ENCODE data around the gene DVL2.
A peak's percentile ranks its signal among the peaks of the same experiment; 100 is the strongest.

DVL2 gene

DNA sequence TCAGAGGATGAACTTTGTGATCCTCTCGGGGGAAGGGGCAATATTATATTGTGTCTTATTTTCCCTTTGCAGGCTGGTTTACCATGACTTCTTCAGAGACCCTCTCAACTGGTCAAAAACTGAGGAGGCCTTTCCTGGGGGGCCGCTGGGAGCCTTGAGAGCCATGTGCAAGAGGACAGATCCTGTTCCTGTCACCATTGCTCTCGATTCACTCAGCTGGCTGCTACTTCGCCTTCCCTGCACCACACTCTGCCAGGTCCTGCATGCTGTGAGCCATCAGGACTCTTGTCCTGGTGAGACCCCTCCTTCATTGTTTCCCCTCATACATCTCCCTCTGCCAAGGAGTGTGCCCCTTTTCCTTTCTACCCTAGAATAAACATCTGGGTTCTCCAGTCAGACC is 20.2 kb upstream of the DVL2 start:
- DNase-seq (ENCODE audit: low read depth) = no peak
- H3K4me3 ChIP-seq (ENCODE audit: low read depth, low read length) = no peak overlapping the region
- TF ChIP-seq, protein P1, sequence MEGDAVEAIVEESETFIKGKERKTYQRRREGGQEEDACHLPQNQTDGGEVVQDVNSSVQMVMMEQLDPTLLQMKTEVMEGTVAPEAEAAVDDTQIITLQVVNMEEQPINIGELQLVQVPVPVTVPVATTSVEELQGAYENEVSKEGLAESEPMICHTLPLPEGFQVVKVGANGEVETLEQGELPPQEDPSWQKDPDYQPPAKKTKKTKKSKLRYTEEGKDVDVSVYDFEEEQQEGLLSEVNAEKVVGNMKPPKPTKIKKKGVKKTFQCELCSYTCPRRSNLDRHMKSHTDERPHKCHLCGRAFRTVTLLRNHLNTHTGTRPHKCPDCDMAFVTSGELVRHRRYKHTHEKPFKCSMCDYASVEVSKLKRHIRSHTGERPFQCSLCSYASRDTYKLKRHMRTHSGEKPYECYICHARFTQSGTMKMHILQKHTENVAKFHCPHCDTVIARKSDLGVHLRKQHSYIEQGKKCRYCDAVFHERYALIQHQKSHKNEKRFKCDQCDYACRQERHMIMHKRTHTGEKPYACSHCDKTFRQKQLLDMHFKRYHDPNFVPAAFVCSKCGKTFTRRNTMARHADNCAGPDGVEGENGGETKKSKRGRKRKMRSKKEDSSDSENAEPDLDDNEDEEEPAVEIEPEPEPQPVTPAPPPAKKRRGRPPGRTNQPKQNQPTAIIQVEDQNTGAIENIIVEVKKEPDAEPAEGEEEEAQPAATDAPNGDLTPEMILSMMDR (IDR thresholded peaks at IDR 0.05; ENCODE audit: insufficient read depth, low read depth, low read length, missing control alignments) = no peak

GRCh38 chr17:7253082-7253481 is 18.8 kb upstream of the DVL2 start:
- TF ChIP-seq, protein P1 (IDR thresholded peaks at IDR 0.05; ENCODE audit: insufficient read depth, low read depth, low read length, missing control alignments) = no peak
- DNase-seq (ENCODE audit: low read depth) = no peak
- peak overlapping the region; percentile 83 for H3K4me3 ChIP-seq (ENCODE audit: low read depth, low read length)

- H3K4me3 ChIP-seq (ENCODE audit: low read depth, low read length) = peak within 1 kb of the TSS; percentile 83
- TF ChIP-seq, protein P1 (IDR thresholded peaks at IDR 0.05; ENCODE audit: insufficient read depth, low read depth, low read length, missing control alignments) = peak; percentile 16
- DNase-seq (ENCODE audit: low read depth) = peak; percentile 96
Observed at GRCh38 chr17:7252176-7253043, 18.1 kb upstream of the DVL2 start, which contains the start of gene ELP5. Gene ELP5 (plus strand): TSS chr17:7252215. CDS start chr17:7252551, 336 bp downstream.

DNA sequence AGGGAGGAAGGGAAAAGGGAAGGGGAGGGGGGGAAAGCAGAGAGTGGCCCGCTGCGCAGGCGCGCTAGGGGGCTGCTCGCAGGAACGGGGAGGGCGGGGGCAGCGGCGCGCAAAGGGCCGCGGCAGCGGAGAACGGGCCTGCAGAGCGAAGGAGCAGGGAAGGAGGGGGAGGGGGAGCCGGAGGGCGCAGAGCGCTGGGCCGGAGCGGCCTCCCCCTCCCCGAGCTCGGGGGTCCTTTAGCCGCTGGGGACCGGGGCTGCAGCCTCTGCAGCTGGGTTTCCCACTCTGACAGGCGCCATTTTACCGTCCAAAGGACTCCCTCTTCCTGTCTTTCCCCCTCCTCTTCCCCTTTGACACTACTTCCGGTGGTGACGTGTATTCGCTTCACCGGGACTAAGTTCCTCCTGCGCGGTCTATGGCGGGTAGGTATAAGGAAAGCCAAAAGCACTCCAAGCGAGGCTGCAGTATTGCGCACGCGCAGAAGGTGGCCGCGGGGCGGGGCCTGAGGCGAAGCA is 17.4 kb upstream of the DVL2 start, which contains the start of gene CTDNEP1:
TSS of gene CTDNEP1 (minus strand) at position 74 of the 515 bp plus-strand sequence. CDS start 438 bp downstream, outside the sequence.
- H3K4me3 ChIP-seq (ENCODE audit: low read depth, low read length) = peak within 1 kb of the TSS; percentile 83
- TF ChIP-seq, protein P1 (IDR thresholded peaks at IDR 0.05; ENCODE audit: insufficient read depth, low read depth, low read length, missing control alignments) = no peak
- peak; percentile 99 for DNase-seq (ENCODE audit: low read depth)

DNA sequence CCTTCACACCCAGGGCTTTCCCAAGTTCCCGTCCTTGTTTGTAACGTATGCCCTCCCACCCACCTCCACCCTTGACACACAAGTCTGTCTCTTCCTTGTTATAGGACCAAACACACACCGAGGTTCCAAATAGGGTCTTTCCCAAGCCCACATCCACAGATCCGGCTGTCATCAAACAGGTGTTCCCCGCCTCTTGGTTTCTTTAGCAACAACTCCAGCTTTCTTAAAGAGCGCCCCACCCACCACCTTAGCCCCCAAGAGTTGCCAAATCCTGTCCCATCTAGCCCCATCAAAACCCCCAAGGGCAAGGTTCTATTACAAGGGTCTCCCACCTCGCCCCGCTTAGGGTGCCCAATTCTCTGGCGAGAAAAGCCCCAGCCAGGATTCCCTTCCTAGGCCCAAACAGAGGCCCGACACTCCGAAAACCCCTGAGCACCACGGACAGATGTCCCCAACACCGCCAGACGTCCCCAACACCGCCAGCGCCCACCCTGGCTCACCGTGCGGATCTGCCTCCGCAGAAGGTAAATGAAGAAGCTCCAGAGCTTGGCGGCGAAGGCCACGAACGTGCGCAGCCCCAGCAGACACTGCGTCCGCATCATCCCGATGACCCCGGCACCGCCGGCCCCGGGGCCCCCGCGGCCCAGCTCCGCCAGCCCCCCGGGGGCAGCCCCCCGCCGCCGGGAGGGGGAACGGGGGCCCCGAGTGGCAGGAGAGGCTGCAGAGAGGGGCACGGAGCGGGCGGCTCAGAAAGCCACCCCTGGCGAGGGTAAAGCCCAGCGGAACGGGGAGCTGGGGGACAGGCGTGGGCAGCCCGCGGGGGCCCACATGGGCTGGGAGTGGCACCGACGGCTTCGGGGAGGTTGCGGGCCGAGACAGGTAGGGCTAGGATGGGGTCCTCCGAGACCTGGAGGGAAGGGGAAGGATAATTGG is 16.6 kb upstream of the DVL2 start:
- peak; percentile 63 for DNase-seq (ENCODE audit: low read depth)
- TF ChIP-seq, protein P1 (IDR thresholded peaks at IDR 0.05; ENCODE audit: insufficient read depth, low read depth, low read length, missing control alignments) = no peak
- peak overlapping the region; percentile 75 for H3K4me3 ChIP-seq (ENCODE audit: low read depth, low read length)

DNA sequence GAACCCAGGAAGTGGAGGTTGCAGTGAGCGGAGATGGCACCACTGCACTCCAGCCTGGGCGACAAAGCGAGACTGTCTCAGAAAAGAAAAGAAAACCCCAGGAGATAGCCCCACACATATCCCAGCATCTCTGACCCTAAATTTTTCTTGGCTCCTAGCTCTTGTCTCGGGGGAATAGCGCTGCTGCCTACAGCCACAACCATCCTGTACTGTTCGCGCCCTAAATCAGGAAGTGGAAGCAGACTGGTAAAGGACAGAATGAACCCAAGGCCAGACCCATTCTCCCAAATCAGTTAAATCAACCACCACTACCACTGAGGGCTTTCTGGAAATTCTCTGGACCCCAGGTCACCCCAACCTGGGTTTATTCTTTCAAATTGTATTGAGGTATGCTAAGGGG is 15.5 kb upstream of the DVL2 start:
- peak; percentile 55 for DNase-seq (ENCODE audit: low read depth)
- TF ChIP-seq, protein P1 (IDR thresholded peaks at IDR 0.05; ENCODE audit: insufficient read depth, low read depth, low read length, missing control alignments) = no peak

More for the DNA sequence above, 15.5 kb upstream of the DVL2 start:
- H3K4me3 ChIP-seq (ENCODE audit: low read depth, low read length) = peak overlapping the region; percentile 75
